ENCODE measurements around the gene OR9G1. TPM values are rescaled to one million over a fixed set of nuclear protein-coding genes. Genes with fewer than 3 reads are reported as not detected.

OR9G1 gene
- total RNA-seq, 4 donors from 2014 or later: not detected

DNA sequence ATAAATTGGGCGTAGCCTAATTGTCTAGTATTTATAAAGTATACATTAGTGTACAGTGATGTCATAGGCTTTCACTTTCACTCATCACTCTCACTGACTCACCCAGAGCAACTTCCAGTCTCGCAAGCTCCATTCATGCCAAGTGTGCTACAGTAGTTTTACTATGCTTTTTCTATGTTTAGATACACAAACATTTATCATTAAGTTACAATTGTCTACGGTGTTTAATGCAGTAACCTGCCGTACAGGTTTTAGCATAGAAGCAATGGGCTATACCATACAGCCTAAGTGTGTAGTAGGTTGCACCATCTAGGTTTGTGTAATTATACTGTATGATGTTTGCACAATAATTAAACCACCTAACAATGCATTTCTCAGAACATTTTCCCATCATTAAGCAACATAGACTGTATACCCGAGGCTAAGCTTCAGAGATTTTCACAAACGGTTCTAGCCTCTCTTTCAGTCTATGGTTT is 17.5 kb downstream of the OR9G1 start:
- Histone ChIP-seq H3K27me3 (no peaks in the 10 kb centered on the region), H3K36me3 (no peaks in the 10 kb centered on the region), H3K27ac (peak overlapping the region in 2 of 4 donors; percentile 17 to 18), H3K4me1 (no peaks in the 10 kb centered on the region), H3K4me3 (no peak overlapping the region), H3K9me3 (no peaks in the 10 kb centered on the region)
- intact Hi-C loops (cut with DNase I; ENCODE audit: low total_unique reads): no loop called here
- TF ChIP-seq POLR2AphosphoS5 (IDR thresholded peaks at IDR 0.05) (no peak), POLR2A (IDR thresholded peaks at IDR 0.05) (no peak), EP300 (IDR thresholded peaks at IDR 0.05; ENCODE audit: low read depth) (no peak)
- TF ChIP-seq, protein P1, sequence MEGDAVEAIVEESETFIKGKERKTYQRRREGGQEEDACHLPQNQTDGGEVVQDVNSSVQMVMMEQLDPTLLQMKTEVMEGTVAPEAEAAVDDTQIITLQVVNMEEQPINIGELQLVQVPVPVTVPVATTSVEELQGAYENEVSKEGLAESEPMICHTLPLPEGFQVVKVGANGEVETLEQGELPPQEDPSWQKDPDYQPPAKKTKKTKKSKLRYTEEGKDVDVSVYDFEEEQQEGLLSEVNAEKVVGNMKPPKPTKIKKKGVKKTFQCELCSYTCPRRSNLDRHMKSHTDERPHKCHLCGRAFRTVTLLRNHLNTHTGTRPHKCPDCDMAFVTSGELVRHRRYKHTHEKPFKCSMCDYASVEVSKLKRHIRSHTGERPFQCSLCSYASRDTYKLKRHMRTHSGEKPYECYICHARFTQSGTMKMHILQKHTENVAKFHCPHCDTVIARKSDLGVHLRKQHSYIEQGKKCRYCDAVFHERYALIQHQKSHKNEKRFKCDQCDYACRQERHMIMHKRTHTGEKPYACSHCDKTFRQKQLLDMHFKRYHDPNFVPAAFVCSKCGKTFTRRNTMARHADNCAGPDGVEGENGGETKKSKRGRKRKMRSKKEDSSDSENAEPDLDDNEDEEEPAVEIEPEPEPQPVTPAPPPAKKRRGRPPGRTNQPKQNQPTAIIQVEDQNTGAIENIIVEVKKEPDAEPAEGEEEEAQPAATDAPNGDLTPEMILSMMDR (IDR thresholded peaks at IDR 0.05): no peak
- in situ Hi-C loops (cut with MboI; ENCODE audit: low pct_ligation_motif_present in 1 of 4, low pct_unique_long_range_greater_than_20kb in 1 of 4, low sequenced_read_pairs in 3 of 4): no loop called here
- DNase-seq: peak; percentile 23
- 37 to 45% methylated on average over 3 to 6 of the region's 6 CpGs for WGBS, 2 donors (ENCODE audit: low coverage in 1 of 2)

DNA sequence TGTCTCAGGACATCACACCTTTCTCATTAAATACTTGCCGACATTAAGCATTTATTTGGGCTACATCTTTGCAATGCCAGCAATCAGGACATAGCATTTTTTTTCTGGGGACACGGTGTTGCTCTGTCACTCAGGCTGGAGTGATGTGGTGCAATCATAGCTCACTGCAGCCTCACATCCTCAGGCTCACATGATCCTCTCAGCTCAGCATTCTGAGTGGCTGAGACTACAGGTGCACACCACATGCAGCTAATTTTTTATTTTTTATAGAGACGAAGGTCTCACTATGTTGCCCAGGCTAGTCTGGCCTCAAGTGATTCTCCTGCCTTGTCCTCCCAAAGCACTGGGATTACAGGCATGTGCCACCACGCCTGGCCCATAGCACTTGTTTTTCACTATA is 21.6 kb downstream of the OR9G1 start:
- Histone ChIP-seq H3K27ac (no peak overlapping the region), H3K9me3 (no peaks in the 10 kb centered on the region), H3K36me3 (no peaks in the 10 kb centered on the region), H3K27me3 (no peaks in the 10 kb centered on the region), H3K4me3 (no peak overlapping the region), H3K4me1 (no peaks in the 10 kb centered on the region)
- DNase-seq: no peak
- WGBS, 2 donors (ENCODE audit: low coverage in 1 of 2): 65 to 73% methylated on average over 2 to 4 of the region's 4 CpGs
- TF ChIP-seq POLR2AphosphoS5 (IDR thresholded peaks at IDR 0.05): no peak
- TF ChIP-seq POLR2A (IDR thresholded peaks at IDR 0.05): no peak
- TF ChIP-seq EP300 (IDR thresholded peaks at IDR 0.05; ENCODE audit: low read depth): no peak
- TF ChIP-seq, protein P1 (IDR thresholded peaks at IDR 0.05): no peak
- intact Hi-C loops (cut with DNase I; ENCODE audit: low total_unique reads): no loop called here
- in situ Hi-C loops (cut with MboI; ENCODE audit: low pct_ligation_motif_present in 1 of 4, low pct_unique_long_range_greater_than_20kb in 1 of 4, low sequenced_read_pairs in 3 of 4): no loop called here

DNA sequence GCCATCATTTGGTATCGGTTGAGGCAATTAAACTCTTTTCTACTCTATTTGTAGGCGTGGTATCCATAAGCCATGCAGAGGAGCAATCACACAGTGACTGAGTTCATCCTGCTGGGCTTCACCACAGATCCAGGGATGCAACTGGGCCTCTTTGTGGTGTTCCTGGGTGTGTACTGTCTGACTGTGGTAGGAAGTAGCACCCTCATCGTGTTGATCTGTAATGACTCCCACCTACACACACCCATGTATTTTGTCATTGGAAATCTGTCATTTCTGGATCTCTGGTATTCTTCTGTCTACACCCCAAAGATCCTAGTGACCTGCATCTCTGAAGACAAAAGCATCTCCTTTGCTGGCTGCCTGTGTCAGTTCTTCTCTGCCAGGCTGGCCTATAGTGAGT is 41.2 kb downstream of the OR9G1 start:
- intact Hi-C loops (cut with DNase I; ENCODE audit: low total_unique reads) (no loop called here), in situ Hi-C loops (cut with MboI; ENCODE audit: low pct_ligation_motif_present in 1 of 4, low pct_unique_long_range_greater_than_20kb in 1 of 4, low sequenced_read_pairs in 3 of 4) (no loop called here)
- H3K27ac ChIP-seq: no peak overlapping the region
- H3K4me1 ChIP-seq: no peaks in the 10 kb centered on the region
- no peak for TF ChIP-seq POLR2AphosphoS5 (IDR thresholded peaks at IDR 0.05)
- TF ChIP-seq POLR2A (IDR thresholded peaks at IDR 0.05): no peak
- TF ChIP-seq EP300 (IDR thresholded peaks at IDR 0.05; ENCODE audit: low read depth): no peak
- TF ChIP-seq, protein P1 (IDR thresholded peaks at IDR 0.05): no peak
- H3K27me3 ChIP-seq: no peaks in the 10 kb centered on the region
- H3K4me3 ChIP-seq: no peak overlapping the region
- no peak for DNase-seq
- H3K36me3 ChIP-seq: no peaks in the 10 kb centered on the region
- WGBS, 2 donors (ENCODE audit: low coverage in 1 of 2): 67 to 82% methylated on average over 3 of the region's 3 CpGs
- no peaks in the 10 kb centered on the region for H3K9me3 ChIP-seq

DNA sequence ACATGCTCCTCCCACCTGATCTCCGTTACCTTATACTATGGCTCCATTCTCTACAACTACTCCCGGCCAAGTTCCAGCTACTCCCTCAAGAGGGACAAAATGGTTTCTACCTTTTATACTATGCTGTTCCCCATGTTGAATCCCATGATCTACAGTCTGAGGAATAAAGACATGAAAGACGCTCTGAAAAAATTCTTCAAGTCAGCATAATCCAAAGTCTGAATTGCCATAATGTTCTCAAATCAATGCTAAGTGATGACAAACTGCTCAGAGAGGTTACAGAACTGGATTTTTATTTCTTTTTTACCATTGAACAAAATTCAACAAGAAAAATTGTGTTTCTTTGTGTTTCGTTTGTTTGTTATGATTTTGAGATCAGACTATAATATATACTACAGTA is 42.0 kb downstream of the OR9G1 start:
- Histone ChIP-seq H3K27me3 (no peaks in the 10 kb centered on the region), H3K9me3 (no peaks in the 10 kb centered on the region), H3K36me3 (no peaks in the 10 kb centered on the region), H3K4me1 (no peaks in the 10 kb centered on the region), H3K27ac (no peak overlapping the region), H3K4me3 (no peak overlapping the region)
- TF ChIP-seq EP300 (IDR thresholded peaks at IDR 0.05; ENCODE audit: low read depth) (no peak), POLR2A (IDR thresholded peaks at IDR 0.05) (no peak), POLR2AphosphoS5 (IDR thresholded peaks at IDR 0.05) (no peak)
- TF ChIP-seq, protein P1 (IDR thresholded peaks at IDR 0.05): no peak
- WGBS, 2 donors (ENCODE audit: low coverage in 1 of 2): 79 to 86% methylated on average over 4 of the region's 4 CpGs
- intact Hi-C loops (cut with DNase I; ENCODE audit: low total_unique reads): no loop called here
- DNase-seq: no peak
- in situ Hi-C loops (cut with MboI; ENCODE audit: low pct_ligation_motif_present in 1 of 4, low pct_unique_long_range_greater_than_20kb in 1 of 4, low sequenced_read_pairs in 3 of 4): no loop called here

Data from transverse colon (tissue), 4 donors.